ENCODE measurements around the gene PRRT2.
"Not testable (repeated sequence)": the region's sequence is repeated elsewhere in the genome, so short reads cannot be mapped to it uniquely, and the experiment has no call there.

PRRT2 gene

DNA sequence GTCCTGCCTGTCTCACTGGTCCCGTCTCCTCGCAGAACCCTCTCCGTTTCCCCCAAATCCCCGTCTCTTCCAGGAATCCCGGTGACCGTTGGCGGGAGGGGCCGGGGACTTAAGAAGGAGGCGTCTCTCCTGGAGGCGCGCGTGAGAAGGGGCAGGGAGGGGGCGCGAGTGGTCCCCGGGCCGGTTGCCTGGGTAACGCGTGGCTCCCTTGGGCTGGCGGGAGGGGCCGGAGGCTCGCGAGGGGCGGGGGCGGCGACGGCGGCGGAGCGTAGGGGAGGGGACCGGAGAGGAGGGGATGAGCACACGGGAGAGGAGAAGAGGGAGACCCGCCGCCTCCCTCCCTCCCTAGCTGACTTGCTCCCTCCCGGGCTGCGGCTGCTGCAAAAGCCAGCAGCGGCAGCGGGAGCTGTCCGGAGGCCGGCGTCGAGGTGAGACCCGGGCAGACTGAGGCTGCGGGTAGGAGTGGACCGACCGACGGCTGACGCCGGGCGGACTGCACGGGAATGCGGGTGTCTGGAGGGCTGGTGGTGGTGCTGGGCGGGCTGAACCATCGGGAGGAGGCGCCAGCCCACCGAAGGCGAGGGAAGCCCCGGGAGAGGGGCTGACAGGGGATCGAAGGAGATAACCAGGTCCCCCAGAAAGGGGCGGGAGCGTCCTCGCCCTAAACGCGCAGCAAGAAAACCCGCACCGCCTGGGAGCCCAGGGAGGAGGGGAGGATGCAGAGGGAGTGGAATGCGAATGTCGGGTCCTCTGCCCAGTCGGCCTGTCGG, at the start of gene PRRT2:
PRRT2 (plus strand) TSS at position 298 of the 770 bp plus-strand sequence. CDS start 862 bp downstream, outside the sequence.
- DNase-seq: peak; percentile 48

DNA sequence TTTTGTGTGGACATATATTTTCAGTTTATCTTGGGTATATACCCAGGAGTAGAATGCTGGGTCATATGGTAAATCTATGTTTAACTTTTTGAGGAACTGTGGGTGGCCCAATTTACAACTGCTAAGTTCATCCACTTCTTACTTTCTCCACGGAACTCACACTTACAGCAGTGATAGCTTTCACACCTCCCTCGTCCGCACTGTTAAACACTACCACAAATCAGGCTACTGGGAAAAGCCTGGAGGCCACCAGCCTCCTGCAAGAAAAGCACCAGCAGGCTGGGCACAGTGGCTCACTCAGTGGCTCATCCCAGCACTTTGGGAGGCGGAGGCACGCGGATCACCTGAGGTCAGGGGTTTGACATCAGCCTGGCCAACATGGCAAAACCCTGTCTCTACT, 48.7 kb upstream of the PRRT2 start:
- DNase-seq: no peak

DNA sequence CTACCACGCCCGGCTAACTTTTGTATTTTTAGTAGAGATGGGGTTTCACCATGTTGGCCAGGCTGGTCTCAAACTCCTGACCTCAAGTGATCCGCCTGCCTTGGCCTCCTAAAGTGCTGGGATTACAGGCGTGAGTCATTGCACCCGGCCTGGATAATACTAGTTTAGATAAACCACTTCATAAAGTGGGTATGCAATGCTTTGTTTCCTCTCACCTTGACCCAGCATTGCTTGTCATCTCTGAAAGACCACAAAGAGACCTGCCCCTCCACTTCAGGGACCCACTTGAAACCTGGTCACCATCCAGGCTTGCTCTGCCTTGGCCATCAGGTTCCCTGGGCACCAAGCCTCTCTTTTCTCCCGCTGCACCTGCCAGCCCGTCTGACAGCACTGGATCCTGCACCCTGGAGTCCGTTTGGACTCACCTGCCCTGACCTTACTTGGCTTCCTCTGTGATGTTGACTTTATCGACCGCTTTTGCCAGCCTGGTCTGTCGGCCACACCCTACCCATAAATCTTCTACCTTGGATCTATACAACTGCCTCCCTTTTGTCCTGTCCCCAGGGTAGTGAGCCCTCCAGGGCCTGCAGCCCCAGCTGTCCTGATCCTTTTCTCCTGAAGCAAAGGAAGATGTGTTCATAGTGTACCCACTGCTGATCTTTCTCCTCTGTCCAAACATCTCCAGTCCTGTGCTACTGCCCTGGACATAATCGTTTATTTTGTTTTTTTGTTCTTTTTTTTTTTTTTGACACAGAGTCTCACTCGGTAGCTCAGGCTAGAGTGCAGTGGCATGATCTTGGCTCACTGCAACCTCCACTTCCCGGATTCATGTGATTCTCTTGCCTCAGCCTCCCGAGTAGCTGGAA, 46.6 kb upstream of the PRRT2 start:
- peak; percentile 56 for DNase-seq

DNA sequence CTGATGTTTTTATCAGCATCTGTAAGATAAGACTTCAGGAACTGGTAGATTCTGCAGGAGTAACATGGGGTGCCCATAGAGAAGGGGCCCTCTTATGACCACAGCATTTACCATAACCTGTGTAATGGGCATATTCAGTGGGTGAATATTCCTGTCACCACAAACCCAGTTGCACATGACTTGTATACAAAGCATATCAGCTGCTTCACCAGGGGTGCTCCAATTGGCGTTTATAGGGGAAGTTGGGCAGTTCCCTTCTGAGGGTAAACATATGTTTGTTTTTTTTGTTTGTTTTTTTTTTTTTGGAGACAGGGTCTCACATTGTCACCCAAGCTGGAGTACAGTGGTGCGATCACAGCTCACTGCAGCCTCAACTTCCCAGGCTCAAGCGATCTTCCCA, 45.4 kb upstream of the PRRT2 start:
- DNase-seq: no peak

DNA sequence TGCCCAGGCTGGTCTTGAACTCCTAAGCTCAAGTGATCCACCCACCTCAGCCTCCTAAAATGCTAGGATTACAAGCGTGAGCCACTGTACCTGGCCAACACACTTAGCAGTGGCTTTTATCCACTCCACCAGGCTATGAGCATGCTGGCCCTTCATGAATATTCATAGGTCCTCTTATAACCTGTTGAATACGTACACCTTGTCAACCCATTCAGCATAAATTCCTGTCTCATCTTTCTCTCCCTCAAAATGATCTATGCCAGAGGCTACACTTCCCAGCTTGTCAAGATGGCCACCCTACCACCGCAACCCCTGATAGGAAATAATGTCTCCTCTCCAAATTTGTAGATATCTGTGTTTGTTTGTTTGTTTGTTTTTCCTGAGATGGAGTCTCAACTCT, 44.9 kb upstream of the PRRT2 start:
- no peak for DNase-seq

DNA sequence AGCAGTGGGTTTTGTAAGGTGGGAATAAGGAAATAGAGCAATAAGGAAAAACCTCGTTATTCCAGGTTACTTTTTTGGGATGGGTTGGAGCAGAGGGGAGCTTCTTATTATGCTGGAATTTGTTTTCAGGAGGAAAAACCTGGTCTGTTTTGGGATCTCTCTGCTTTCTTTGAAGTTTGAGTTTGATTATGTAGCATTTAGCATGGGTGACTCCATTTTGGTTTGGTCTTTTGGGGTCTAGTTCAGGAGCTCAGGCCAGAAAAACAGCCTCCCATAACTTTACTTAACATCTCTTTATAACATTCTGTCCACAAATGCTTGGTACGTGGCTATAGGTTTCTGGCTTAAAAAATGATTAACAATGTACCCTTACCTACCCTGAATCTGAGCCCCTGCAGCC, 42.5 kb upstream of the PRRT2 start:
- DNase-seq: no peak

DNA sequence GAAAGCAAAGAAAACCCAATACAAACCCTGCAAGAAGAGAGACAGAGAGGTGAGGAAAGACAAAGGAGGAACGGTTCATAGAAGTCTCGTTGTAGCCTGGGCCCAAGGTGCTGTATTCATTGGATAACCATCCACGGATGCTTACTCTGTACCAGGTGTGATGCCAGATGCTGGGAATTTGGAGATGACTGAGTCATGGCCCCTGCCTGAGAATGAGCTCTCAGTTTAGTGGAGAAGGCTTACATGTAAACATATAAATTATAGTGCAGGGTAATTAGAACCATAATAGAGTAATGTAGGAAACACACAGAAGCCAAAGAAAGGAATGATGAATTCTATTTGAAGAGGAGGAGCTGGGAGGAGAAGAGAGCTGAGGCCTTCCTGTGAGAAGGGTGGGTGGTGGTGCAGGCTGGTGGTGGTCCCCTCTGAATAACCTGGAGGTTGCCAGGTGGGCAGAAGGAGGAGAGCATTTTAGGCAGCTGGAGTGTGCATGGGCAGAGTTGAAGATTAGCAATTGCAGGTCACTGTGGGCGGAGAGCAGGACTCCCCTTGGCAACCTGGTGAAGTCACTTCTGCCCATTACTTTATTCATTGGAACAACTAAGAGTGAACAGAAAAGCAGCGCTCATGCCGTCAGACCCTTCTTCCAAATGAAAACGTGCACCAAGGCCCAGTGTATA, 41.6 kb upstream of the PRRT2 start:
- no peak for DNase-seq

DNA sequence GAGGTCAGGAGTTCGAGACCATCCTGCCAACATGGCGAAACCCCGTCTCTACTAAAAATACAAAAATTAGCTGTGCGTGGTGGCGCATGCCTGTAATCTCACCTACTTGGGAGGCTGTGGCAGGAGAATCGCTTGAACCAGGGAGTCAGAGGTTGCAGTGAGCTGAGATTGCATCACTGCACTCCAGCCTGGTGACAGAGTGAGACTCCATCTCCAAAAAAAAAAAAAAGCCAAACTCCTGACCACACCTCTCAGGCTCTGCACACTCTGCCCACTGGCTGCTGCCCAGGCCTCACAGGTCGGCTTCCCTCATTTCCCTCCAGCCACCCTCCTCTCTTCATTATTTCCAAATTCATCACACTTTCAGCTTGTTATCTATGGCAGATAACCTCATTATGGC, 39.7 kb upstream of the PRRT2 start:
- DNase-seq: not testable (repeated sequence)

DNA sequence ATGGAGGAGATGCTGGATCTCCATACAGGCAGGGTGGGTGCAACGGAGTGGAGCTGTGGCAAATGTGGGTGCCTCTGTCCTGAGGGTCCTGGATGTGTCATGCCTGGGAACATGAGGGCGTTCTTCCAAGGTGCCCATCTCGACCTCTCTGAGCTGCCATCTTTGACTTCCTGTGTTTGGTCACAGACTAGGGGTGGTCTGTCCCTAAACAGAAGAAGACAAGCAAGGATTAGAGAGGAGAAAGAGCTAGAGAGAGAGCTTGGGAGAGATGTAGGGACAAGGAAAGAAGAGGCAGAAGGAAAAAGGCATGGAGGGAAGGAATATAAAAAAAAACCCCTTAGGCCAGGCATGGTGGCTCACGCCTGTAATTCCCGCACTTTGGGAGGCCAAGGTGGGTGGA, 37.3 kb upstream of the PRRT2 start:
- DNase-seq: no peak

DNA sequence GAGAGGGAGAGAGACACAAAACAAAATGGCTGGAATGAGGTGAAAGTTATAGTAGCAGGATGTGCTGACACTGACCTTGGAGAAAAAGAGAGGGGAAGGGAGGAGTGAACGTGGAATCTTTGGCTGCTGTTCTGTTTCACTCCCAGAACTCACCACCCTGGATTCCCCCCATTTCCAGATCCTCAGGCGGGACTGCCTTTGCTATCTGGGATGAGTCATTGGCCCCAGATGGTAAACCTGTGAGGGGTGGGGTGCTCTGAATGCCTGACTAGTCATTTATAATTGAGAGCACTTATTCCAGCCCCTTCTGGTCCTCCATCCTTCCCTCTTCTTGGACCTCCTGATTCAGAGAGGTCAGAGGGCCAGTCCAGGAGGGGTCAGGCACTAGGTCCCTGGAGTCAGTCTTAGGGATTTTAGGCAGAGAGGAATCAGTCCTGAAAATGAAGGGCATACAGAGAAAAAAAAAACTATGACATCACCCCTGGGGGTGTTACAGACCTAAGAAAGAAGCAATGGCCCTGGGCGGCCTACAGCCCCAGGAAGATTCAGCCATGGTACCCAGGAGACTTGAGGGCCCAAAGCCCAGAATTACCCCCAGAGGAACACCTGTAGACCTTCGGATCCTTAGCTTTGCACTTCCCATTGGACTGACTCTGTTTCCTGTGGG, 36.1 kb upstream of the PRRT2 start:
- no peak for DNase-seq

DNA sequence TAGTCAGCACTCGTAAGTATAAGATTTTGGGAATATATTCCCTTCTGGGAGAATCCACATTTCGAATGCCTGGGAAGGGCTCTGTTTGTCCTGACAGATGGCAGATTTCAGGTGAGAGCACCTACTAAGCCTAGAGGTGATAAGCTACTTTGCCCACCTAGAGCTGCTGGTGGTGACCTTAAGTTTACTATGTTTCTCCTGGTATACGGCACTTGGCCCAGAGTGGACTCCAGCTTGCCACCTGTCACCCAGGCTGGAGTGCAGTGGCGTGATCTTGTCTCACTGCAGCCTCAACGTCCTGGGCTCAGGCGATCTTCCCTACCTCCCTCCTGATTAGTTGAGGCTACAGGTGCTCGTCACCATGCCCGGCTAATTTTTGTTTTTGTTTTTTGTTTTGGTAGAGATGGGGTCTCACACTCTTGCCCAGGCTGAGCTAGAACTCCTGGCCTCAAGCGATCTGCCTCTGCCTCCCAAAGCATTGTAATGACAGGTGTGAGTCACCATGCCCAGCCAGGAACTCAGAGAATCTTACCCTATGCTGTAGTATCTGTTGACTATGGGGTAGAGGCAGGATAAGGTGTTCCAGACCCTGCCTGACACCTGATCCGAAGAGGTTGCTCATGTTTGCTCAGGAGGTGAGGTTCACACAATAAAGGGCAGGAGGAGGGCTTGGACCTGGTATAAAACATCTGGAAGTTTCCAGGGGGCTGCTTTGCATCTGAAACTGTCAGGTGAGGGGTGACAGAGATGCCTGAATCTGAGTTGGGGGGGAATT, 34.2 kb upstream of the PRRT2 start, which contains the start of gene ZG16:
ZG16 (plus strand) TSS at position 681 of the 775 bp plus-strand sequence. CDS start 1,011 bp downstream, outside the sequence.
- no peak for DNase-seq

DNA sequence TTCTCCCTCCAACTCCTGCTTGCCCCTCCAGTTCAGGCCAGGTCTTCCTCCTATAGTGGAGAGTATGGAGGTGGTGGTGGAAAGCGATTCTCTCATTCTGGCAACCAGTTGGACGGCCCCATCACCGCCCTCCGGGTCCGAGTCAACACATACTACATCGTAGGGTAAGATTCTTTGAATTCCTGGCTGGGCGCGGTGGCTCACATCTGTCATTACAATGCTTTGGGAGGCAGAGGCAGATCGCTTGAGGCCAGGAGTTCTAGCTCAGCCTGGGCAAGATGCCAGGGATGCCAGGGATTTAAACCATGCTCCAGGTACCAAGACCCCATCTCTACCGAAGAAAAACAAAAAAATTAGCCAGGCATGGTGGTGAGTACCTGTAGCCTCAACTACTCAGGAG, 32.5 kb upstream of the PRRT2 start:
- no peak for DNase-seq

DNA sequence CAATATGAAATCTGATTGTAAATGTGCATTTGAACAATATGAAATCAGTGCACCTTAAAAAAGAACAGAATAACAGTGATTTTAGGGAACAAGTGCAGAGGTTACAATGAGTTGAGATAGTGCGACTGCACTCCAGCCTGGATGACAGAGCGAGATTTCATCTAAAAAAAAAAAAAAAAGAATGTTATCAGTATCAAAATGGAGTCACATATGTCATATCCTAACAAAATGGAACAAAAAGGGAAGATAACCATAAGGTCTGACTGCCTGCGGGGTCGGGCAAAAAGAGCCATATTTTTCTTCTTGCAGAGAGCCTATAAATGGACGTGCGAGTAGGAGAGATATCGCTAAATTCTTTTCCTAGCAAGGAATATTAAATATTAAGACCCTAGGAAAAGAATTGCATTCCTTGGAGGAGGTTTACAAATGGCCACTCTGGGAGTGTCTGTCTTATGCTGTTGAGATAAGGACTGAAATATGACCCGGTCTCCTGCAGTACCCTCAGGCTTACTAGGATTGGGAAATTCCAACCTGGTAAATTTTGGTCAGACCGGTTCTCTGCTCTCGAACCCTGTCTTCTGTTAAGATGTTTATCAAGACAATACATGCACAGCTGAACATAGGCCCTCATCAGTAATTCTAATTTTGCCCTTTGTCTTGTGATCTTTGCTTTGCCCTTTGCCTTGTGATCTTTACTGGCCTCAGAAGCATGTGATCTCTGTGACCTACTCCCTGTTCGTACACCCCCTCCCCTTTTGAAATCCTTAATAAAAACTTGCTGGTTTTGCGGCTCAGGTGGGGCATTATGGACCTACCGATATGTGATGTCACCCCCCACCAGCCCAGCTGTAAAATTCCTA, 28.7 kb upstream of the PRRT2 start:
- not testable (repeated sequence) for DNase-seq

DNA sequence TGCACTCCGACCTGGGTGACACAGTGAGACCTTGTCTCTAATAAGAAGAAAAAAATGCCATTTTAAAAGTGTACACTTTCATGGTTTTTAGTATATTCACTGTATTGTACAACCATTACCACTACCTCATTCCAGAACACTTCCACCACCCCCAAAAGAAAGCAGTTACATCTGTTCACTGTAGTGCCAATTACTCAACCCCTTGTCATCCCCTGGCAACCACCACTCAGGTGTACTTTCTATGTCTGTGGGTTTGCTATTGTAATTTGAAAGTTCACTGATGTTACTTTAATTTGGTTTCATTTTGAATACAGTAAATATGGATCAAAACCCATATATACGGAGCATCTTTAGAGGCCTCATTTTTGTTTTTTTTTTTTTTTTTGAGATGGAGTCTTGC, 27.8 kb upstream of the PRRT2 start:
- no peak for DNase-seq

DNA sequence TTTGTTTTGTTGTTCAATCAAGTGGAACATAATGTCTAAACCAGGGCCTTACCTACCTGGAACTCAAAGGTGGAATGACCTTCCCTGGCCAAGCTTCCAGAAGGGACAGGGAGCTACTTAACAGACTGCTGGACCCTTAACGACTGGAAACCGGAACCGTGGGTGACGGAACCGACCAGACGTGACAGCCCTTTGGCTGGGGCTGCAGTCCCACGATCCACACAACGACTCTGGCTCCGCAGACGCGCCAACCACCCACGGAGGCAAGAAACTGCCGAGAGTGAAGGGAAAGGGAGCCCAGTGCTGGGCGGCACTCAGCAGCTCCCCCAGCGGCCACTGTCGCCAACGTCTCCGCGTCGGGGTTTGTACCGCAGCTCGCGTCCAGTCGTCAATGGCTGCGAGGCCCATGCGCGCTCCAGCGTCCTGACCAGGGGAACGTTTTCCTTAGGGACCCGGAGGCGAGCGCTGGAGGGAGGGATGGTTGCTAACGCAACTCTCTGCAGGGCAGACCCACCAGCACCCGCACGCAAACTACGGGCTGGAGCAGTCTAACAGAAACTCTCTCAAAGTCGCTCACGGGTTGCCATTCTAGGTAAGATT, 27.0 kb upstream of the PRRT2 start:
- no peak for DNase-seq

DNA sequence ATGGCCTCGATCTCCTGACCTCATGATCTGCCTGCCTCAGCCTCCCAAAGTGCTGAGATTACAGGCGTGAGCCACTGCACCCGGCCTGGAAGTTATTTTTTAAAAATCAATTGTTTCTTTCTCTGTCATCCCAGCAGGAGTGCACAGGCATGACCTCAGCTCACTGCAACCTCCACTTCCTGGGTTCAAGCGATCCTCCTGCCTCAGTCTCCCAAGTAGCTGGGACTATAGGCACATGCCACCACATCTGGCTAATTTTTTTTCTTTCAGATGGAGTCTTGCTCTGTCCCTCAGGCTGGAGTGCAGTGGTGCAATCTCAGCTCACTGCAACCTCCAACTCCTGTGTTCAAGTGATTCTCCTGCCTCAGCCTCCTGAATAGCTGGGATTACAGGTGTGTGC, 24.8 kb upstream of the PRRT2 start:
- DNase-seq: not testable (repeated sequence)

DNA sequence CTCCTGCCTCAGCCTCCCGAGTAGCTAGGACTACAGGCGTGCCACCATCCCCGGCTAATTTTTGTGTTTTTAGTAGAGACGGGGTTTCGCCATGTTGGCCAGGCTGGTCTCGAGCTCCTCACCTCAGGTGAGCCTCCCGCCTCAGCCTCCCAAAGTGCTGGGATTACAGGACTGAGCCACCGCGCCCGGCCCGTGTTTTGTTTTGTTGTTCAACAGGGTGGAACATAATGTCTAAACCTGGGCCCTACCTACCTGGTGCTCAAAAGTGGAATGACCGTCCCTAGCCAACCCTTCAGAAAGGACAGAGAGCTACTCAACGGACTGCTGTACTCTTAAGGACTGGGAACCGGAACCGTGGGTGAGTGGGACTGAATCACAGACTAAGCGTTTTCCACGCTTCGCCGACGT, 22.2 kb upstream of the PRRT2 start:
- DNase-seq: no peak

DNA sequence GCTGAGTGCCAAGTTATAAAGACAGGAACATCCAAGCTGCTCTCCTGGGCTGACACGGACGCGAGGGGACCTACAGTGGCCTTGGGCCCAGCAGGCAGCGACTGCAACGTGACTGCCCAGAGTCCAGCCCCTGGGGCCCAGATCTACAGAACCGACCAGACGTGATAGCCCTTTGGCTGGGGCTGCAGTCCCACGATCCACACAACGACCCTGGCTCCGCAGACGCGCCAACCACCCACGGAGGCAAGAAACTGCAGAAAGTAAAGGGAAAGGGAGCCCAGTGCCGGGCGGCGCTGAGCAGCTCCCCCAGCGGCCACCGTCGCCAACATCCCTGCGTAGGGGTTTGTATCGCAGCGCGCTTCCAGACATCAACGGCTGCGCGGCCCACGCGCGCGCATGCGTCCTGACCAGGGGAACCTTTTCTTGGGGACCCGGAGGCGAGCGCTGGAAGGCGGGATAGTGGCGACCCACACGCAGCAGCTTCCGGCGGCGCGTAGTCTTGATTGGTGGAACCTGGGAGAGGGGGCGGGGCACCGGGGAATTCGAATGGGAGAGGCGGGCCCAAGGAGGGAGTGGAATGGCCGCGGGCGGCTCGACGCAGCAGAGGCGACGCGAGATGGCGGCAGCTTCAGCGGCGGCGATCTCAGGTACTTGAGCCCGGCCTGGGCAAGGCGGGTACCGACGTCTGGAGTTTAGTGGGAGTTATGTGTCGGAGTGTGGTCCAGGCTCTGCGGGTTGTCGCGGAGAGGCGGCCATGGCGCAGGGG, 21.6 kb upstream of the PRRT2 start, which contains the start of gene KIF22:
KIF22 (plus strand) TSS at position 569 of the 766 bp plus-strand sequence; CDS start at position 578, 9 bp downstream.
- peak; percentile 95 for DNase-seq

Measured in NCI-H1105 treated with DMSO at 0.1 percent for 48 hours (cell line).